ENCODE data around the gene LNPK.

DNA sequence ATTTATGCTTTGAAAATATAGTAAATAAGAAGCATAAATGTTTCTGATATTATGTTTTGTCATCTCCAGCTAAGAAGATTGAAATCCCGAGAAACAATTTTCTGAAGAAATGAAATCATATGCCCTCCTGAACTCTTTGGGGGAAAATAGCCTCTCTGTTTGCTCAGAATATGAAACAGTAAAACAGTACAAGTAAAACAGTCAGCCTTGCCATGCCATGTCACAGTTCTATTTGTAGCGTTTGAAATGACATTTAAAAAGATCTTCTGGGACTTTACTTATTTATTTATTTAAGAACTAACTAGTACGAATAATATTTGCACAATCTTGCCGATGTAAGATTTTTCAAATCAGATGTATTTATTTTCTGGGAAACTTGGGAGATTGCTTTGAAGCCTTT lies 98.0 kb downstream of the LNPK start:
- TF ChIP-seq, protein P1, sequence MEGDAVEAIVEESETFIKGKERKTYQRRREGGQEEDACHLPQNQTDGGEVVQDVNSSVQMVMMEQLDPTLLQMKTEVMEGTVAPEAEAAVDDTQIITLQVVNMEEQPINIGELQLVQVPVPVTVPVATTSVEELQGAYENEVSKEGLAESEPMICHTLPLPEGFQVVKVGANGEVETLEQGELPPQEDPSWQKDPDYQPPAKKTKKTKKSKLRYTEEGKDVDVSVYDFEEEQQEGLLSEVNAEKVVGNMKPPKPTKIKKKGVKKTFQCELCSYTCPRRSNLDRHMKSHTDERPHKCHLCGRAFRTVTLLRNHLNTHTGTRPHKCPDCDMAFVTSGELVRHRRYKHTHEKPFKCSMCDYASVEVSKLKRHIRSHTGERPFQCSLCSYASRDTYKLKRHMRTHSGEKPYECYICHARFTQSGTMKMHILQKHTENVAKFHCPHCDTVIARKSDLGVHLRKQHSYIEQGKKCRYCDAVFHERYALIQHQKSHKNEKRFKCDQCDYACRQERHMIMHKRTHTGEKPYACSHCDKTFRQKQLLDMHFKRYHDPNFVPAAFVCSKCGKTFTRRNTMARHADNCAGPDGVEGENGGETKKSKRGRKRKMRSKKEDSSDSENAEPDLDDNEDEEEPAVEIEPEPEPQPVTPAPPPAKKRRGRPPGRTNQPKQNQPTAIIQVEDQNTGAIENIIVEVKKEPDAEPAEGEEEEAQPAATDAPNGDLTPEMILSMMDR (conservative IDR thresholded peaks at IDR 0.05; ENCODE audit: low read length) = no peak
- no peak for TF ChIP-seq EZH2phosphoT487 (IDR thresholded peaks at IDR 0.05; ENCODE audit: borderline replicate concordance, low read depth, low read length)

Data from OCI-LY7 (cell line).